Neural progenitor cell (in vitro differentiated cells): ENCODE measurements around the gene SPCS2.

Experiments
- EZH2 ChIP-seq: fragments of 200-600 bp; sonication (generic); IDR thresholded peaks from 2 replicates; pipeline ENCODE4 v1.6.1; 2017; ENCODE audit warnings: antibody characterized with exemption, mild to moderate bottlenecking, moderate library complexity
- EZH2phosphoT487 ChIP-seq: fragments of 200-600 bp; sonication (generic); IDR thresholded peaks from 2 replicates; pipeline ENCODE4 v1.6.1; 2017; ENCODE audit warnings: antibody characterized with exemption
- TF ChIP-seq, protein P1 (sequence below): fragments of 200-600 bp; sonication (generic); IDR thresholded peaks from 2 replicates; pipeline ENCODE4 v1.5.1; 2017; ENCODE audit warnings: antibody characterized with exemption, mild to moderate bottlenecking

DNA sequence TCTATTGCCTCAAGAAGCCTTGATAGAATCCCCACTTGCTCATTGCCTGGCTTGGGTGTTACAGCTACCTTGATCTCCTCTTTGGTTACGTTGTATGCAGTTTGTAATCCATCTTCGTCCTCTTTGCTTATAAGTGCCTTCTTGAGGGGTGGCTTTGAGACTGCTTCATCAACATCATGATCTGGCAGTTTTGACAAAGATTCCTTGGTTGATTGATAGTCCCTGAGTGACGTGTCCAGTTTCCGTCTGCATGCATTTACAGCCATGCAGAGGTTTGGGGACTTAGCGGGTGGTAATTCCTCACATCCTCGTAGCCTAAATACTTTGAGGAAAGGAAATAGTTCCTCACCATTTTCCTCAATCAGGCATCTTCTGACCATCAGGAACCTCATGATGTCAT, 62.8 kb downstream of the SPCS2 start:
- TF ChIP-seq, protein P1, sequence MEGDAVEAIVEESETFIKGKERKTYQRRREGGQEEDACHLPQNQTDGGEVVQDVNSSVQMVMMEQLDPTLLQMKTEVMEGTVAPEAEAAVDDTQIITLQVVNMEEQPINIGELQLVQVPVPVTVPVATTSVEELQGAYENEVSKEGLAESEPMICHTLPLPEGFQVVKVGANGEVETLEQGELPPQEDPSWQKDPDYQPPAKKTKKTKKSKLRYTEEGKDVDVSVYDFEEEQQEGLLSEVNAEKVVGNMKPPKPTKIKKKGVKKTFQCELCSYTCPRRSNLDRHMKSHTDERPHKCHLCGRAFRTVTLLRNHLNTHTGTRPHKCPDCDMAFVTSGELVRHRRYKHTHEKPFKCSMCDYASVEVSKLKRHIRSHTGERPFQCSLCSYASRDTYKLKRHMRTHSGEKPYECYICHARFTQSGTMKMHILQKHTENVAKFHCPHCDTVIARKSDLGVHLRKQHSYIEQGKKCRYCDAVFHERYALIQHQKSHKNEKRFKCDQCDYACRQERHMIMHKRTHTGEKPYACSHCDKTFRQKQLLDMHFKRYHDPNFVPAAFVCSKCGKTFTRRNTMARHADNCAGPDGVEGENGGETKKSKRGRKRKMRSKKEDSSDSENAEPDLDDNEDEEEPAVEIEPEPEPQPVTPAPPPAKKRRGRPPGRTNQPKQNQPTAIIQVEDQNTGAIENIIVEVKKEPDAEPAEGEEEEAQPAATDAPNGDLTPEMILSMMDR: no peak
- TF ChIP-seq EZH2phosphoT487: no peak
- no peak for TF ChIP-seq EZH2
